Right cardiac atrium (tissue), 5 donors: ENCODE data around the gene RALY. TPM values are rescaled to one million over a fixed set of nuclear protein-coding genes. Genes with fewer than 3 reads are reported as not detected.

Experiments
- ATAC-seq, 2 donors: fragments of 200-7000 bp; cut with Tn5 transposase; one replicate each; pipeline versions ENCODE4 v1.8.0 to v1.9.1; 2020; ENCODE audit warnings: moderate library complexity in 2 of 2, mild to moderate bottlenecking in 1 of 2
- DNase-seq, 3 donors: peaks; one replicate each; pipeline ENCODE4 v3.0.0-alpha.2; 2020
- H3K27ac ChIP-seq: one replicate; pipeline ENCODE4 v1.5.1; 2013; ENCODE audit warnings: mild to moderate bottlenecking, low read length, control low read depth, moderate library complexity
- H3K27me3 ChIP-seq: one replicate; pipeline ENCODE4 v1.6.1; 2013; ENCODE audit not compliant: control insufficient read depth, insufficient read depth
- H3K4me1 ChIP-seq: one replicate; pipeline ENCODE4 v1.6.1; 2013; ENCODE audit warnings: low read length; ENCODE audit not compliant: control insufficient read depth, insufficient read depth
- H3K4me3 ChIP-seq: one replicate; pipeline ENCODE4 v1.5.1; 2013; ENCODE audit warnings: low read length, control low read depth
- H3K9me3 ChIP-seq: one replicate; pipeline ENCODE4 v1.6.1; 2013; ENCODE audit warnings: low read length; ENCODE audit not compliant: control insufficient read depth
- WGBS: extraction: QIAGEN DNeasy Blood & Tissue Kit; methylation state at CpG from one replicate; pipeline ENCODE4 v1.1.7; 2013; 5-methylcytosine and 5-hydroxymethylcytosine counted together
- intact Hi-C, 4 donors: fragments of 100-400 bp; cut with DNase I; formaldehyde crosslinking; loops; one replicate each; pipeline versions ENCODE4 v1.11.0 to v1.14.0; 2022 to 2023
- polyA plus RNA-seq: library from polyadenylated mRNA; stranded (reverse); fragments of 200-250 nt; gene quantifications from one replicate; pipeline ENCODE4 v1.2.3, GENCODE V29; 2013
- total RNA-seq, 4 donors: library from RNA; stranded (reverse); fragmentation: NEBNext Ultra II Directional; extraction: Animal tissue kit (Norgen Biotek cat#: 25700); gene quantifications; one replicate each; pipeline ENCODE4 v1.2.1, GENCODE V29; 2021
- donor health status: healthy with polysubstance abuse.
- donor health status: DM: no; HTN: yes; CAD: no.
- donor health status: DM: no; HTN: no; CAD: no.
- donor health status: DM: no; HTN: yes; CAD: no; lungs with severe emphysema.
- donor health status: DM: yes; HTN: yes; CAD: no.

The RALY gene
- total and polyA plus RNA-seq, 5 donors: 98.6 to 137 (median 116) TPM

DNA sequence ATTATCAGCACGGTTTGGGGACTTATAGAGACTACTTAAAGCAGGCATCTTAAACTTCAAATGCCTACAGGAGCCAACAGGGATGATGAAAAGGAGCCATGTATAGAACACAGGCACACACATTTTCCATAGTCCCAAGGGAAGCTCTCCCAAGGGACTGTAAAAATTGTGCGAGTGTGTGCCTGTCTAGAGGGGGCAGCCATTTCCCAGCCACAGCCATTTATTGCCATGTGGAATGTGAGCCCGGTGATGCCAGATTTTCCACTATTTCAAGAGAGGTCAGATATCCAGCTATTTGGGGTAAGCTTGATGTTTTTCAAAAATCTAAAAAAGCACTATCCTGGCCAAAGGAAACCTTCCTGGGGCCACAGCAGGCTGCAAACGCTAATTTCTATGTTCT lies 24.1 kb upstream of the RALY start:
- 72% methylated on average over 4 of the region's 4 CpGs for WGBS
- Histone ChIP-seq H3K27me3 (no peaks in the 10 kb centered on the region), H3K27ac (no peak overlapping the region), H3K9me3 (no peaks in the 10 kb centered on the region), H3K4me3 (no peak overlapping the region), H3K4me1 (no peaks in the 10 kb centered on the region)
- intact Hi-C loops: no loop called here
- DNase-seq (no peak), ATAC-seq (no peak)

- Histone ChIP-seq H3K27me3 (no peaks in the 10 kb centered on the region), H3K4me3 (no peak overlapping the region), H3K27ac (no peak overlapping the region), H3K9me3 (no peaks in the 10 kb centered on the region), H3K4me1 (no peaks in the 10 kb centered on the region)
- WGBS: 100% methylated on average over 2 of the region's 2 CpGs
- intact Hi-C loops: no loop called here
- no peak for DNase-seq
- no peak for ATAC-seq
Measured at GRCh38 chr20:33970229-33970628, 23.5 kb upstream of the RALY start.

GRCh38 chr20:33971147-33971975 lies 22.4 kb upstream of the RALY start:
- Histone ChIP-seq H3K4me3 (no peak overlapping the region), H3K4me1 (no peaks in the 10 kb centered on the region), H3K9me3 (no peaks in the 10 kb centered on the region), H3K27ac (no peak overlapping the region), H3K27me3 (no peaks in the 10 kb centered on the region)
- ATAC-seq: no peak
- no peak for DNase-seq
- 65% methylated on average over 6 of the region's 6 CpGs for WGBS
- intact Hi-C loops: no loop called here

DNA sequence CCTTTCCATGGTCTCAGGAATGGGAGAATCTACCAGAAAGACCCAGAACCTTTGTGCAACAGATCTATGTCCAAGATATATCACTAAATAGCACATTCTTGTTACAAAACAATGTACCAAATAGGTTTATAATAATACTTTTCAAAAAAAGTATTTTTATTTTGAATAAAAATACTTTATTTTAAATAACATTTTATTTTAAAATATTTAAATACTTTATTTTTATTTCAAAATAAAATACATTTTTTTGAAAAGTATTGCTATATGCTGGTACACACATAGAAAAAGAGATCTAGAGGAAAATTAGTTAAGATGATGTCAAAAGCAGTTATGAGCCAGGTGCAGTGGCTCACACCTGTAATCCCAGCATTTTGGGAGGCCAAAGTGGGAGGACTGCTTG lies 16.8 kb upstream of the RALY start:
- Histone ChIP-seq H3K4me1 (no peaks in the 10 kb centered on the region), H3K27ac (no peak overlapping the region), H3K9me3 (no peaks in the 10 kb centered on the region), H3K27me3 (no peaks in the 10 kb centered on the region), H3K4me3 (no peak overlapping the region)
- DNase-seq: no peak
- intact Hi-C loops: no loop called here
- no peak for ATAC-seq

DNA sequence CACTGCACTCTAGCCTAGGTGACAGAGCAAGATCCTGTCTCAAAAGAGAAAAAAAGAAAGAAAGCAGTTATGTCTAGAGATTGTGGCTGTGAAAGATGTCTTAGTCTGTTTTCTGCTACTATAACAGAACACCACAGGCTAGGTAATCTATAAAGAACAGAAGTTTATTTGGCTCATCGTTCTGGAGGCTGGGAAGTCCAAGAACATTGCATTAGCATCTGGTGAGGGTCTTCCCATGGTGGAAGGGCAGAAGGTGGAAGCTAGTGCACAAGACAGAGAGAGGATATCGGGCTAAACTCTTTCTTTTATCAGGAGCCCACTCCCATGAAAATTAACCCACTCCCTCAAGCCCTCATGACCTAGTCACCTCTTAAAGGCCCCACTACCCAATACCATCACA lies 16.2 kb upstream of the RALY start:
- ATAC-seq (no peak), DNase-seq (no peak)
- Histone ChIP-seq H3K4me1 (no peaks in the 10 kb centered on the region), H3K27ac (no peak overlapping the region), H3K4me3 (no peak overlapping the region), H3K9me3 (no peaks in the 10 kb centered on the region), H3K27me3 (no peaks in the 10 kb centered on the region)
- 64% methylated on average over 2 of the region's 2 CpGs for WGBS
- intact Hi-C loops: no loop called here

- intact Hi-C loops: no loop called here
- 80% methylated on average over 2 of the region's 2 CpGs for WGBS
- no peak for ATAC-seq
- no peak overlapping the region for H3K4me3 ChIP-seq
- no peaks in the 10 kb centered on the region for H3K4me1 ChIP-seq
- DNase-seq: no peak
- no peaks in the 10 kb centered on the region for H3K9me3 ChIP-seq
- no peak overlapping the region for H3K27ac ChIP-seq
- H3K27me3 ChIP-seq: no peaks in the 10 kb centered on the region
Measured at GRCh38 chr20:33979094-33979493, 14.6 kb upstream of the RALY start.

GRCh38 chr20:33981347-33981746 lies 12.4 kb upstream of the RALY start:
- no peaks in the 10 kb centered on the region for H3K27me3 ChIP-seq
- H3K9me3 ChIP-seq: no peaks in the 10 kb centered on the region
- 93% methylated on average over 7 of the region's 7 CpGs for WGBS
- intact Hi-C loops: no loop called here
- no peak for ATAC-seq
- no peak for DNase-seq
- H3K27ac ChIP-seq: no peak overlapping the region
- H3K4me1 ChIP-seq: no peaks in the 10 kb centered on the region
- no peak overlapping the region for H3K4me3 ChIP-seq

- 80% methylated on average over 3 of the region's 3 CpGs for WGBS
- DNase-seq (no peak), ATAC-seq (no peak)
- Histone ChIP-seq H3K4me3 (no peak overlapping the region), H3K27me3 (no peaks in the 10 kb centered on the region), H3K4me1 (no peaks in the 10 kb centered on the region), H3K9me3 (no peaks in the 10 kb centered on the region), H3K27ac (no peak overlapping the region)
- intact Hi-C loops: no loop called here
Measured at GRCh38 chr20:33981964-33982363, 11.7 kb upstream of the RALY start.

DNA sequence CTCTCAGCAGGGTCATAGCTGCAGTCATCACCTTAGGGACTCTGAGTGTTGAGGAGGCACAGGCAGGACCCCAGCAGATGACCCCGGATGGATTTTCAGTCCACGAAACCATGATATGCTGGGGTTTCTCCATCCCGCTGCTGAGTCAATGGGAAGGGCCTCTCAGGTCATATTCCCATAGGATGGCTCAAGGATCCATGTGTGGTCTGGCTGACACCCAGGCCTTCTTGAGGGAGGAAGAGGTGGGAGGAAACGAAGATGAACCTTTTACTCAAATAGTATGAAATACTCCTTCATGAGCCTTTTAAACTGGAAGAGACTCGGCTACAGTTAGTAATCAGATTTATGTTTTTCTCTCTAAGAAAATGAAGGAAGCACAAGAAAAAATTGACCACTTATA lies 10.3 kb upstream of the RALY start:
- DNase-seq (no peak), ATAC-seq (no peak)
- WGBS: 87% methylated on average over 5 of the region's 5 CpGs
- Histone ChIP-seq H3K4me1 (no peaks in the 10 kb centered on the region), H3K9me3 (no peaks in the 10 kb centered on the region), H3K27me3 (no peaks in the 10 kb centered on the region), H3K27ac (no peak overlapping the region), H3K4me3 (no peak overlapping the region)
- intact Hi-C loops: no loop called here

- Histone ChIP-seq H3K27me3 (no peaks in the 10 kb centered on the region), H3K4me1 (no peaks in the 10 kb centered on the region), H3K9me3 (no peaks in the 10 kb centered on the region), H3K4me3 (no peak overlapping the region), H3K27ac (no peak overlapping the region)
- no peak for ATAC-seq
- 82% methylated on average over 7 of the region's 7 CpGs for WGBS
- intact Hi-C loops: no loop called here
- no peak for DNase-seq
Measured at GRCh38 chr20:33984182-33984719, 9.5 kb upstream of the RALY start.

DNA sequence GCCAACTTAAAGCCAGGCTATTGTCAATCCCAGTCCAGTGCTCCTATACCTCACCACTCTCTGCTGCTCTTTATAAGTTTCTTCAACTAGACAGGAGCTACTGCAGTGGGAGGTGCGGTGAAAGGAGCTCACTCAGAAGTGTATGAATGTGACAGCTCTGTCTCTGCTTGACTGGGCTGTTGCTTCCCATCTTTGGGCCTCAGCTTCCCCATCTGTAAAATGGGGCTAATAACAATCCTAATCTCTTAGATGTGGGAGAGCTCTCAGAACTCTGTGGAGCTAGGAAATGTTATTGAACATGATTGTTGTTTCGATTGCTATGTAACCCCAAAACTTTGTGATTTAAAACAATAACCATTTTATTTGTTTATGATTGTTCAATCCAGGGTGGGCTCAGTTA lies 8.4 kb upstream of the RALY start:
- DNase-seq (no peak), ATAC-seq (no peak)
- no peak overlapping the region for H3K27ac ChIP-seq
- intact Hi-C loops: no loop called here
- 98% methylated on average over 2 of the region's 2 CpGs for WGBS
- no peaks in the 10 kb centered on the region for H3K4me1 ChIP-seq
- H3K4me3 ChIP-seq: no peak overlapping the region
- H3K9me3 ChIP-seq: no peaks in the 10 kb centered on the region
- H3K27me3 ChIP-seq: no peaks in the 10 kb centered on the region

- intact Hi-C loops: no loop called here
- no peak overlapping the region for H3K4me3 ChIP-seq
- no peaks in the 10 kb centered on the region for H3K27me3 ChIP-seq
- ATAC-seq (no peak), DNase-seq (no peak)
- H3K9me3 ChIP-seq: no peaks in the 10 kb centered on the region
- no peaks in the 10 kb centered on the region for H3K4me1 ChIP-seq
- no peak overlapping the region for H3K27ac ChIP-seq
- WGBS: 92% methylated on average over 2 of the region's 2 CpGs
Measured at GRCh38 chr20:33985830-33986229, 7.9 kb upstream of the RALY start.
